K562 (cell line): Measurements from ENCODE around the gene UBE2Q1. TPM values are rescaled to one million over a fixed set of nuclear protein-coding genes. Genes with fewer than 3 reads are reported as not detected.

Experiments used
- ARHGAP35 ChIP-seq: fragments of 450-650 bp; IDR thresholded peaks from 2 replicates; pipeline ENCODE4 v1.6.1; 2018; ENCODE audit not compliant: partially characterized antibody
- BDP1 ChIP-seq: IDR thresholded peaks from 3 replicates; pipeline ENCODE4 v1.6.1; 2011; ENCODE audit not compliant: insufficient read length, insufficient read depth
- CBX5 ChIP-seq: IDR thresholded peaks from 2 replicates; pipeline ENCODE4 v1.6.1; 2014; ENCODE audit warnings: low read depth, borderline replicate concordance
- CHCHD3 ChIP-seq: fragments of 250-450 bp; sonication (Bioruptor Pico); IDR thresholded peaks from 2 replicates; pipeline ENCODE4 v2.1.2; 2022; ENCODE audit warnings: mild to moderate bottlenecking
- CHD1 ChIP-seq: fragments of 200-600 bp; sonication (generic); IDR thresholded peaks from one replicate; pipeline ENCODE4 v1.6.1; 2012; ENCODE audit warnings: mild to moderate bottlenecking, moderate library complexity, low read length, inconsistent platforms
- EP400 ChIP-seq: fragments of 450-650 bp; IDR thresholded peaks from 2 replicates; pipeline ENCODE4 v1.6.1; 2017; ENCODE audit warnings: antibody characterized with exemption, mild to moderate bottlenecking, moderate library complexity
- ETV1 ChIP-seq: fragments of 450-650 bp; conservative IDR thresholded peaks from 2 replicates; pipeline ENCODE4 v1.6.1; 2016; ENCODE audit warnings: missing genetic modification characterization, control low read depth, low read depth, missing compliant biosample characterization
- HMGN3 ChIP-seq: IDR thresholded peaks from 2 replicates; pipeline ENCODE4 v1.6.1; 2011; ENCODE audit warnings: borderline replicate concordance, low read depth, mild to moderate bottlenecking, mixed read lengths, low read length; ENCODE audit not compliant: insufficient read length; ENCODE audit errors: extremely low read depth
- HOXB6 ChIP-seq: fragments of 250-450 bp; sonication (Bioruptor Pico); IDR thresholded peaks from 2 replicates; pipeline ENCODE4 v1.5.1; 2022; ENCODE audit warnings: mild to moderate bottlenecking, borderline replicate concordance
- JUN ChIP-seq, 2 experiments: sonication (generic) in 1 of 2; formaldehyde crosslinking in 1 of 2; IDR thresholded peaks; 2 replicates each; pipeline versions ENCODE4 v1.6.1 to v1.8.0; 2012 to 2022; ENCODE audit warnings: borderline replicate concordance in 2 of 2, mild to moderate bottlenecking in 2 of 2, improper control_type of control experiment in 1 of 2, low read depth in 1 of 2, low read length in 1 of 2, missing genetic modification reagents in 1 of 2
- KAT8 ChIP-seq: fragments of 450-650 bp; IDR thresholded peaks from 2 replicates; pipeline ENCODE4 v1.6.1; 2016; ENCODE audit warnings: low read depth, mild to moderate bottlenecking
- LCOR ChIP-seq: sonication (generic); formaldehyde crosslinking; IDR thresholded peaks from 2 replicates; pipeline ENCODE4 v1.8.0; 2022; ENCODE audit warnings: mild to moderate bottlenecking, missing genetic modification reagents
- MTA1 ChIP-seq: fragments of 450-650 bp; IDR thresholded peaks from 2 replicates; pipeline ENCODE4 v1.6.1; 2017; ENCODE audit warnings: borderline replicate concordance
- NFYB ChIP-seq: IDR thresholded peaks from 2 replicates; pipeline ENCODE4 v1.6.1; 2011; ENCODE audit warnings: mild to moderate bottlenecking, moderate library complexity; ENCODE audit not compliant: insufficient read length; ENCODE audit errors: extremely low read depth
- RBM15 ChIP-seq: fragments of 200-400 bp; formaldehyde crosslinking; IDR thresholded peaks from 2 replicates; pipeline ENCODE4 v1.6.1; 2018; ENCODE audit warnings: mild to moderate bottlenecking, low read length, moderate library complexity; ENCODE audit not compliant: insufficient read depth
- SNRNP70 ChIP-seq: fragments of 200-400 bp; formaldehyde crosslinking; optimal IDR thresholded peaks from 2 replicates; pipeline ENCODE3; 2017; ENCODE audit warnings: low read depth, low read length
- TEAD1 ChIP-seq, 2 experiments: fragments of 450-650 bp in 1 of 2; sonication (generic) in 1 of 2; formaldehyde crosslinking; IDR thresholded peaks; 2 replicates each; pipeline versions ENCODE4 v1.4.0 to v1.8.0; 2020 to 2022; ENCODE audit warnings: mild to moderate bottlenecking in 2 of 2, missing genetic modification reagents in 1 of 2
- ZBED1 ChIP-seq: IDR thresholded peaks from 2 replicates; pipeline ENCODE4 v1.6.1; 2014
- ZNF121 ChIP-seq: sonication (generic); formaldehyde crosslinking; conservative IDR thresholded peaks from 2 replicates; pipeline ENCODE4 v1.8.0; 2022; ENCODE audit warnings: missing genetic modification reagents
- ZNF24 ChIP-seq: fragments of 450-650 bp; IDR thresholded peaks from 2 replicates; pipeline ENCODE4 v1.6.1; 2016
- ZNF696 ChIP-seq: fragments of 250-450 bp; sonication (Bioruptor Pico); conservative IDR thresholded peaks from 2 replicates; pipeline ENCODE4 v1.4.0; 2020; ENCODE audit warnings: mild to moderate bottlenecking, moderate library complexity
- ZNF780A ChIP-seq: fragments of 250-450 bp; sonication (Bioruptor Pico); IDR thresholded peaks from 2 replicates; pipeline ENCODE4 v1.5.0; 2021; ENCODE audit warnings: mild to moderate bottlenecking
- polyA plus RNA-seq, 8 experiments: library from polyadenylated mRNA; depleted of rRNA in 4 of 8; stranded (reverse) in 5 of 8; unstranded in 3 of 8; fragments of >200 nt; fragmentation: Nextera tagmentation in 2 of 8; fragmentation: Illumina TruSeq in 1 of 8; extraction: Ambion mirVana in 2 of 8; extraction: Trizol in 1 of 8; gene quantifications; 2 replicates each; pipeline versions ENCODE4 v1.2.1 to v1.2.3, GENCODE V29; 2011 to 2014; ENCODE audit warnings: inconsistent platforms in 1 of 8, missing spikeins in 1 of 8
- total RNA-seq, 7 experiments: library from RNA; depleted of rRNA in 6 of 7; stranded (reverse); fragments of >200 nt in 6 of 7; fragmentation: Illumina TruSeq in 2 of 7; extraction: Trizol in 2 of 7; gene quantifications; 2 replicates each; pipeline versions ENCODE4 v1.2.1 to v1.2.3, GENCODE V29; 2011 to 2021; ENCODE audit warnings: low replicate concordance in 1 of 7
- TF ChIP-seq, protein P1 (sequence below): fragments of 450-650 bp; IDR thresholded peaks from one replicate; pipeline ENCODE4 v1.6.1; 2018; ENCODE audit warnings: mild to moderate bottlenecking, moderate library complexity; ENCODE audit not compliant: partially characterized antibody
- TF ChIP-seq, protein P2 (sequence below): fragments of 450-650 bp; IDR thresholded peaks from 2 replicates; pipeline ENCODE4 v1.7.1; 2018; ENCODE audit warnings: mild to moderate bottlenecking, low read depth; ENCODE audit not compliant: partially characterized antibody
- TF ChIP-seq, protein P3 (sequence below): fragments of 450-650 bp; IDR thresholded peaks from 2 replicates; pipeline ENCODE4 v1.6.1; 2017; ENCODE audit warnings: mild to moderate bottlenecking, moderate library complexity

UBE2Q1 gene
- total and polyA plus RNA-seq, 9 of the 15 experiments (the other 6 are each of a cell fraction or from before 2014, with no cell fraction given): 8.0 to 58.8 (median 27.6) TPM

DNA sequence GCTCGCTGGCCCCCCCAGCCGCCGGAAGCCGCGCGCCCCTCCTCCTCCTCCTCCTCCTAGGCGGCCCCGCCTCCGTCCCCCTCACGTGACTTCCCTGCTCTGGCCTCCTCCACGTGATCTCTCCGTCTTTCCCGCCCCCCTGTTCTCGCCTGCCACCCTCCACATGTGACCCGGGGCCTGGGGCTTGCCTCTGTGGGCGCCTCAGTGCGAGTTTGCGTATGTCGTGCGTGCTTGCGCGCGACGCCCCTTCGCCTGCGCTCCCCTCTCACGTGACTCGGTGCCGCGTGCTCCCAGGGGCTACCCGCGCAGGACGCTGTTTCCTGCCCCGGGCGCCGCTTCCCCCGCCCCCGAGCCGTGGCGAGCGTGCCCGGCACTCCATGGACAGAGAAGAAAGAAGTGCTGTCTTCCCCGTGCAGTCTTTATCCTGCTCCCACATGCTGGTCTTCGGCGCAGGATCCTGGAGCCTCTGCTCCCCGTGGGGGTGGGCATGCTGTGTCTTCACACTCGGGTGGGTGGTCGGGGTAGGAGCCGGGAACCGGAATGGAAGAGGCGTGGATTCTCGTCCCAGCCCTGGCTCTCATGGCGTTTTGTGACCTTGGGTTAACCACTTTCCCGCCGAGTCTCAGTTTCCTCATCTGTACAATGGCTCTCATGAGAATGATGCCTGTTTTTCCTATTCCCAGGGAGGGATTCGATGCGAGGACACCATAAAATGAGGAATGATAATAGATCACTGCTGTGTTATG lies 431 bp upstream of the UBE2Q1 start (continued):
- TF ChIP-seq KAT8 (no peak), TEAD1 (CRISPR knock-in tag; IDR thresholded peaks at IDR 0.05) (peak; percentile 77 to 86; a peak in 3 of 4 replicates), LCOR (CRISPR knock-in tag) (peak; percentile 97), ZBED1 (no peak), HMGN3 (no peak), ZNF24 (no peak; the same call in 1 of the 2 replicates), ARHGAP35 (no peak), NFYB (no peak), RBM15 (no peak), ZNF121 (CRISPR knock-in tag) (no peak), EP400 (peak; percentile 94), ZNF696 (CRISPR knock-in tag) (no peak), MTA1 (peak; percentile 86), SNRNP70 (no peak), BDP1 (no peak), JUN (IDR thresholded peaks at IDR 0.05; ENCODE audit: borderline replicate concordance, low read depth, low read length) (peak; percentile 93), JUN (CRISPR knock-in tag; IDR thresholded peaks at IDR 0.05; ENCODE audit: borderline replicate concordance) (no peak; the same call in 1 of the 2 replicates), CHCHD3 (CRISPR knock-in tag) (no peak), CBX5 (no peak), ZNF780A (CRISPR knock-in tag) (no peak), HOXB6 (CRISPR knock-in tag) (no peak), CHD1 (no peak), ETV1 (tag) (peak; percentile 82)
- TF ChIP-seq, protein P1, sequence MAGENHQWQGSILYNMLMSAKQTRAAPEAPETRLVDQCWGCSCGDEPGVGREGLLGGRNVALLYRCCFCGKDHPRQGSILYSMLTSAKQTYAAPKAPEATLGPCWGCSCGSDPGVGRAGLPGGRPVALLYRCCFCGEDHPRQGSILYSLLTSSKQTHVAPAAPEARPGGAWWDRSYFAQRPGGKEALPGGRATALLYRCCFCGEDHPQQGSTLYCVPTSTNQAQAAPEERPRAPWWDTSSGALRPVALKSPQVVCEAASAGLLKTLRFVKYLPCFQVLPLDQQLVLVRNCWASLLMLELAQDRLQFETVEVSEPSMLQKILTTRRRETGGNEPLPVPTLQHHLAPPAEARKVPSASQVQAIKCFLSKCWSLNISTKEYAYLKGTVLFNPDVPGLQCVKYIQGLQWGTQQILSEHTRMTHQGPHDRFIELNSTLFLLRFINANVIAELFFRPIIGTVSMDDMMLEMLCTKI: no peak
- TF ChIP-seq, protein P2, sequence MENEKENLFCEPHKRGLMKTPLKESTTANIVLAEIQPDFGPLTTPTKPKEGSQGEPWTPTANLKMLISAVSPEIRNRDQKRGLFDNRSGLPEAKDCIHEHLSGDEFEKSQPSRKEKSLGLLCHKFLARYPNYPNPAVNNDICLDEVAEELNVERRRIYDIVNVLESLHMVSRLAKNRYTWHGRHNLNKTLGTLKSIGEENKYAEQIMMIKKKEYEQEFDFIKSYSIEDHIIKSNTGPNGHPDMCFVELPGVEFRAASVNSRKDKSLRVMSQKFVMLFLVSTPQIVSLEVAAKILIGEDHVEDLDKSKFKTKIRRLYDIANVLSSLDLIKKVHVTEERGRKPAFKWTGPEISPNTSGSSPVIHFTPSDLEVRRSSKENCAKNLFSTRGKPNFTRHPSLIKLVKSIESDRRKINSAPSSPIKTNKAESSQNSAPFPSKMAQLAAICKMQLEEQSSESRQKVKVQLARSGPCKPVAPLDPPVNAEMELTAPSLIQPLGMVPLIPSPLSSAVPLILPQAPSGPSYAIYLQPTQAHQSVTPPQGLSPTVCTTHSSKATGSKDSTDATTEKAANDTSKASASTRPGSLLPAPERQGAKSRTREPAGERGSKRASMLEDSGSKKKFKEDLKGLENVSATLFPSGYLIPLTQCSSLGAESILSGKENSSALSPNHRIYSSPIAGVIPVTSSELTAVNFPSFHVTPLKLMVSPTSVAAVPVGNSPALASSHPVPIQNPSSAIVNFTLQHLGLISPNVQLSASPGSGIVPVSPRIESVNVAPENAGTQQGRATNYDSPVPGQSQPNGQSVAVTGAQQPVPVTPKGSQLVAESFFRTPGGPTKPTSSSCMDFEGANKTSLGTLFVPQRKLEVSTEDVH: peak; percentile 83
- TF ChIP-seq, protein P3, sequence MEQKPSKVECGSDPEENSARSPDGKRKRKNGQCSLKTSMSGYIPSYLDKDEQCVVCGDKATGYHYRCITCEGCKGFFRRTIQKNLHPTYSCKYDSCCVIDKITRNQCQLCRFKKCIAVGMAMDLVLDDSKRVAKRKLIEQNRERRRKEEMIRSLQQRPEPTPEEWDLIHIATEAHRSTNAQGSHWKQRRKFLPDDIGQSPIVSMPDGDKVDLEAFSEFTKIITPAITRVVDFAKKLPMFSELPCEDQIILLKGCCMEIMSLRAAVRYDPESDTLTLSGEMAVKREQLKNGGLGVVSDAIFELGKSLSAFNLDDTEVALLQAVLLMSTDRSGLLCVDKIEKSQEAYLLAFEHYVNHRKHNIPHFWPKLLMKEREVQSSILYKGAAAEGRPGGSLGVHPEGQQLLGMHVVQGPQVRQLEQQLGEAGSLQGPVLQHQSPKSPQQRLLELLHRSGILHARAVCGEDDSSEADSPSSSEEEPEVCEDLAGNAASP: no peak
